NT2/D1 (cell line): Measurements from ENCODE around the gene SCD5.

Experiments
- DNase-seq: peaks from one replicate; pipeline ENCODE4 v3.0.0-alpha.2; 2011; ENCODE audit warnings: low read depth, low spot score
- H3K27me3 ChIP-seq: 2 replicates; pipeline ENCODE4 v1.6.0; 2011; ENCODE audit warnings: mild to moderate bottlenecking; ENCODE audit not compliant: insufficient read length, insufficient read depth
- H3K36me3 ChIP-seq: 2 replicates; pipeline ENCODE4 v1.6.1; 2011; ENCODE audit warnings: mild to moderate bottlenecking, low read length, mixed read lengths; ENCODE audit not compliant: insufficient read depth, insufficient read length
- H3K4me1 ChIP-seq: 2 replicates; pipeline ENCODE4 v1.5.1; 2011; ENCODE audit not compliant: insufficient read depth, insufficient read length
- H3K4me3 ChIP-seq: 2 replicates; pipeline ENCODE4 v1.5.1; 2011; ENCODE audit warnings: low read depth; ENCODE audit not compliant: insufficient read length
- H3K9ac ChIP-seq: 2 replicates; pipeline ENCODE4 v1.6.0; 2011; ENCODE audit warnings: low read depth; ENCODE audit not compliant: insufficient read length
- H3K9me3 ChIP-seq: 2 replicates; pipeline ENCODE4 v1.5.1; 2011; ENCODE audit warnings: mild to moderate bottlenecking, low read length; ENCODE audit not compliant: insufficient read depth
- SUZ12 ChIP-seq: IDR thresholded peaks from 2 replicates; pipeline ENCODE4 v1.6.1; 2011; ENCODE audit not compliant: insufficient read length, insufficient read depth; ENCODE audit errors: extremely low read depth
- YY1 ChIP-seq: IDR thresholded peaks from 2 replicates; pipeline ENCODE4 v1.6.1; 2011; ENCODE audit not compliant: insufficient read length, insufficient read depth
- ZNF274 ChIP-seq: IDR thresholded peaks from 2 replicates; pipeline ENCODE4 v1.6.1; 2011; ENCODE audit warnings: mild to moderate bottlenecking, low read depth, low read length

Gene SCD5

DNA sequence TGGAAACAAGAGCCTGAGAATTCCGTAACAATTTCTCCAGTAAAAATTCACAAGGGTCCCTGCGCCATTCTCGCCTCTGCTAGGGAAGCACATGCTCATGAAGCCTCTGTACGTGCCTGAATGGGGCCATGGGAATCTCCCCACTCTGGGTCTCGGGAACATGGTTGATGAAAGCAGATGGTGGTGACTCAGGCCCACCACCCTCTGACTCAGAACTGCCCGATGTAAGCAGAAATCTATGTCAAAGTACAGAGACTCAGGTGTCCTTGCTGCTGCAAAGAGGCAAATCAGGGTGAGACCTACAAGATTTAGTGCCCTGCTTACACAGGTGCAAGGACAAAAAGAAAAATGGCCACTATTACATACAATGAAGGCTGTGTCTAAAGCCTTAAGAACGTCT lies 65.0 kb downstream of the SCD5 start:
- H3K4me1 ChIP-seq = peaks cover 3% of the 10 kb centered on the region
- no peak overlapping the region for H3K9ac ChIP-seq
- no peaks in the 10 kb centered on the region for H3K27me3 ChIP-seq
- DNase-seq = no peak
- H3K9me3 ChIP-seq = peaks cover 9% of the 10 kb centered on the region; the same call in 1 of the 2 replicates
- no peak overlapping the region for H3K4me3 ChIP-seq
- TF ChIP-seq YY1 (no peak), ZNF274 (no peak), SUZ12 (no peak)
- H3K36me3 ChIP-seq = no peaks in the 10 kb centered on the region

DNA sequence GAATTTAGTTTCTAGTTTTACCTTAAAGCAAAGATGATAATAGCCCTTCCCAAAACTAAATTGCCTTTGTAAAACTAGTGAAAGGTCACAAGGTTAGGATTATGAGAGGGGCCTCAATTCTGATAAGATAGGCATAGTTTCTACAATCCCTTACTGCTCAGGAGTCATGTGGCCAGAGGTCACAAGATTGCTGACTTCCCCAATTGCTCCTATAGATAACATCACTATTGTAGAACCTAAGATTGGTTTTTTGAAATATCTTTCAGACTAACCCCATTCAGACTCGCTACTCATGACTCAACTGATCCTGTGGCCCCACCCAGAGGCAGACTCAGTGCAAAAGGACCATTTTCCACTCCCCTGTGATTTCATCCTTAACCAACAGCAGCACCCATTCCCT lies 70.3 kb downstream of the SCD5 start:
- H3K4me3 ChIP-seq = no peak overlapping the region
- no peaks in the 10 kb centered on the region for H3K36me3 ChIP-seq
- H3K4me1 ChIP-seq = peaks cover 3% of the 10 kb centered on the region
- TF ChIP-seq YY1 = no peak
- no peak for TF ChIP-seq SUZ12
- TF ChIP-seq ZNF274 = no peak
- DNase-seq = no peak
- H3K9ac ChIP-seq = no peak overlapping the region
- no peaks in the 10 kb centered on the region for H3K27me3 ChIP-seq
- H3K9me3 ChIP-seq = peaks cover 12% of the 10 kb centered on the region; the same call in 1 of the 2 replicates

DNA sequence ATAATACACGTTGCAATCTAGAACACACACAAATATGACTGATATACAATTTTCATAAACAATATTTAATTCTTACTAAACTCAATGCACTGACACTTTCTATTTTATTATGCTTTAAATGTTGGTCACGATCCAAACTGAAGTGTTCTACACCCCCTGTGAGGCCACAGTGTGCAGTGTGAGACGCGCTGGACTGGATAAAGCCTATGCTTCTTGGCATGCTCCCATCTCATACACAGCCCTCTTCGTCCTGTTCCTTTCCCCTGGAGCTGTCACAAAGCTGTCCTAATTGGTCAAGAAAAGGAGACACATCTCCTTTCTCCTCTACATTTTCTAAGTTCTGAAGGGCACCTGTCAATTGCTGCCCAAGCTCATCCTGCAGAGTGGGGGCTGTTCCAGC lies 72.0 kb downstream of the SCD5 start:
- no peak overlapping the region for H3K9ac ChIP-seq
- no peak for TF ChIP-seq ZNF274
- TF ChIP-seq SUZ12 = no peak
- no peak for TF ChIP-seq YY1
- H3K36me3 ChIP-seq = no peaks in the 10 kb centered on the region
- DNase-seq = no peak
- H3K9me3 ChIP-seq = peaks cover 12% of the 10 kb centered on the region; the same call in 1 of the 2 replicates
- H3K27me3 ChIP-seq = no peaks in the 10 kb centered on the region
- no peak overlapping the region for H3K4me3 ChIP-seq
- peaks cover 3% of the 10 kb centered on the region for H3K4me1 ChIP-seq

DNA sequence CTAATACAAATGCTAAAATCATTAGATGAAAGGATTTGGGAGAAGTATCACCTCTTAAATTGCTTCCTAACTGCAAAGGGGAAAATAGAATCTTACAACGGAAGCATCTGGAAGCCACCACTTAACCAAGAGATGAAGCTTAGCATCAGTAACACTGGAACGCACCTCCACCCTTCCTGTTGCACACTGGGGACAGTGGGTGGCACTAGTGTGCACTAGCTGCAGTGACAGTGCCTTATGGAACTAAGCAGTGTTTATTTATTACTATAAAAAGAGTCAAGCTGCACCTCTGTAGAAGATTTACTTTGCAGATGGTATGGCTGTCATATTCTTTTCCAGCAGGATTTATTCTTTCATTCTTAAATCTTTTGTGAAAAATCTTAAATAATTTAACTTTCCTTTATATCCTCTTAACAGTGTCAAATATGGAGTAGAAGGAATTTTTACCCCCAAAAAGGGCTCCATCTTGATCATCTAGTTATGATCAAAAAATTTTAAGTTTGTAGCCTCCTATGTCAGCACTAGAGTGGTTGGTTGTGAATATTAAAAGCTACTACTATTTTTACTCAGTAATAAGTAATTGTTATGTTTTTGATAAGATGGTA lies 76.7 kb downstream of the SCD5 start:
- H3K4me1 ChIP-seq = no peaks in the 10 kb centered on the region
- H3K27me3 ChIP-seq = no peaks in the 10 kb centered on the region
- no peak overlapping the region for H3K4me3 ChIP-seq
- H3K9ac ChIP-seq = no peak overlapping the region
- TF ChIP-seq SUZ12 (no peak), YY1 (no peak), ZNF274 (no peak)
- no peaks in the 10 kb centered on the region for H3K36me3 ChIP-seq
- H3K9me3 ChIP-seq = no peaks in the 10 kb centered on the region
- no peak for DNase-seq

DNA sequence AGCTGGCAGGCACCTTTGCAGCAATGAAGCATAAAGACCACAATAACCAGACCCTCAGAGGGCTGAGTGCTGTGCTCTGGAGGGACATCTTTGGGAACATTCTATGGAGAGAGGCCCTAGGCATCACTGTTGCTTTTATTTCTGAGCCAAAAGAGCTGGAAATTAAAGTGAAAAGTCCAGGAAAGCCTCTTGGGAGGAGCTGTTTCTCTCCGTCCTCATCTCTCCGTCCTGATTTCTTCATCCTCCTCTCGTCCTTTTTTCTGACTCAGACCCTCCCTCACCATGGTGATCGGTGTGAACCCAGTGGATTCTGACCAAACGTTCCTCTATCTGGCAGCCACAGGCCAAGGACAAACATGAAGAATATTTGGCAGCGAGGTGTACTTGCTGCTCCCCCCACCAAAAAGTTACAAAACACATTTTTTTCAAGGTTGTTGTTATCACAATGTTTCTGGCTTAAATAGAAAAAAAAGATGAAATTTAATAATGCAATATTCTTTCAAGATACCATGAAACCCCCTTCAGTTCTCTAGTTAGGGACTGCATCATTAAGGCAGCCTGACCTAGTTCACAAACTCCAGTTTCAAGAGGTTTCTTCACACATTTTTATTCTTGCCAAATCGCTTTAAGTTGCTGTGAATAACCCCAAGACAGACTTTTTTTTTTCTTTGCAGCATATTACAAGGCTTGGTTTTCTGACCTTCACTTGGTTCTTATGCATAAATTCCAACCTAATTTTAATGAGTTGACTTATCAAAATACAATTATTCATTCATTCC lies 80.2 kb downstream of the SCD5 start:
- Histone ChIP-seq H3K9me3 (no peaks in the 10 kb centered on the region), H3K4me3 (no peak overlapping the region), H3K27me3 (no peaks in the 10 kb centered on the region), H3K4me1 (no peaks in the 10 kb centered on the region), H3K9ac (no peak overlapping the region), H3K36me3 (no peaks in the 10 kb centered on the region)
- TF ChIP-seq YY1 (no peak), SUZ12 (no peak), ZNF274 (no peak)
- no peak for DNase-seq

DNA sequence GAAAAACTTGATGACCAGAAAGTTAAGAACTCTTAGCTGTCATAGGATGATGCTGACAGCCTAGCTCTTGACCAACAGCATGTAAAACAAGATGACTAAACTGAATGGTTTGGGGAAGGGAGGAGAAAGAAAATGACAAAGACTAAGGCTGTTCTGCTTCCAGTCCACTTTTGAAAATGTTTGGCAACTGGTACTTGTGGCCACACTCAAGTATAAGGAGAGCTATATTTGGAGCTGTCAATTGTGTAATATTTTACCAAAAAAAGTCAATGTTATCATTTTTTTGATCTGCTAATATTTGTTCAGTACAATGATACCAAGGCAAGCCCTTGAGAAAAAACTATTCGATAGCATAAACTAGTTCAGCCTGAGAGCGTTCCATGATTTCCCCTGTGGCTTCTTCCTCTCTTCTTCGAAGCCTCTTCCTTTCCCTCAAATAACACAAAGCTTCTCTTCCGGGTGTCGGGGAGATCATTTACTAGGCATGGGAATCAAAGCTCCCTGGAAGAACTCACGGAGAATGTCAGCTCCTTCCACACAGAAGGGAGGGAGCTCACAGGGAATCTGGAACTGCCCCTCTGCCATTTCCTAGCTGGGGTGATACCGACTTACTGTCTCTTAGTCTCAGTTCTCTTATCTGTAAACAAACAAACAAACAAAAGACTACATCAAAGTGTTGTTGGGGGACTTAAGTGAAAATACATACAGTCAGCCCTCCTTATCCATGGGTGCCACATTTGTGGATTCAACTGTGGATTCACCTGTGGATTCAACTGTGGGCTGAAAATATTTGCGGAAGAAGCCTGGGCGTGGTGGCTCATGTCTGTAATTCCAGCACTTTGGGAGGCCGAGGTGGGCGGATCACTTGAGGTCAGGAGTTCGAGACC lies 82.6 kb downstream of the SCD5 start:
- no peak for DNase-seq
- Histone ChIP-seq H3K4me1 (no peaks in the 10 kb centered on the region), H3K27me3 (no peaks in the 10 kb centered on the region), H3K9ac (no peak overlapping the region), H3K4me3 (no peak overlapping the region), H3K36me3 (no peaks in the 10 kb centered on the region), H3K9me3 (no peaks in the 10 kb centered on the region)
- TF ChIP-seq SUZ12 (no peak), YY1 (no peak), ZNF274 (no peak)
